Subcutaneous adipose tissue (tissue), 4 donors: ENCODE measurements around the gene BICC1. TPM values are rescaled to one million over a fixed set of nuclear protein-coding genes. Genes with fewer than 3 reads are reported as not detected.

Experiments
- CTCF ChIP-seq: fragments of 450-650 bp; IDR thresholded peaks from one replicate; pipeline ENCODE4 v1.5.1; 2016; ENCODE audit warnings: low read depth, mild to moderate bottlenecking, control low read depth, antibody characterized with exemption, moderate library complexity
- total RNA-seq, 4 donors: library from RNA; depleted of rRNA; stranded (reverse); fragments of >200 nt; gene quantifications; one replicate each; pipeline ENCODE4 v1.1.0, GENCODE V29; 2016

Gene BICC1
- total RNA-seq, 4 donors from 2014 or later = 17.9 to 26.0 (median 23.0) TPM

GRCh38 chr10:58756130-58756719 lies 243.6 kb downstream of the BICC1 start:
- no peak for TF ChIP-seq CTCF

GRCh38 chr10:58757352-58758065 lies 244.8 kb downstream of the BICC1 start:
- TF ChIP-seq CTCF = no peak

GRCh38 chr10:58758321-58758720 lies 245.6 kb downstream of the BICC1 start:
- no peak for TF ChIP-seq CTCF

GRCh38 chr10:58764087-58764747 lies 251.5 kb downstream of the BICC1 start:
- no peak for TF ChIP-seq CTCF

GRCh38 chr10:58765910-58766309 lies 253.2 kb downstream of the BICC1 start:
- no peak for TF ChIP-seq CTCF

GRCh38 chr10:58767652-58768051 lies 255.0 kb downstream of the BICC1 start:
- no peak for TF ChIP-seq CTCF

- no peak for TF ChIP-seq CTCF
Measured at GRCh38 chr10:58771863-58772262, 259.2 kb downstream of the BICC1 start.
